Liver (tissue), 2 donors: Measurements from ENCODE around the gene SARM1.

Experiments
- JUND ChIP-seq, 2 donors: IDR thresholded peaks; 2 replicates each; pipeline ENCODE4 v1.6.1; 2016; ENCODE audit warnings: antibody characterized with exemption in 2 of 2
- REST ChIP-seq: IDR thresholded peaks from 2 replicates; pipeline ENCODE4 v1.6.1; 2016; ENCODE audit warnings: antibody characterized with exemption, mild to moderate bottlenecking
- donor health status: healthy.

DNA sequence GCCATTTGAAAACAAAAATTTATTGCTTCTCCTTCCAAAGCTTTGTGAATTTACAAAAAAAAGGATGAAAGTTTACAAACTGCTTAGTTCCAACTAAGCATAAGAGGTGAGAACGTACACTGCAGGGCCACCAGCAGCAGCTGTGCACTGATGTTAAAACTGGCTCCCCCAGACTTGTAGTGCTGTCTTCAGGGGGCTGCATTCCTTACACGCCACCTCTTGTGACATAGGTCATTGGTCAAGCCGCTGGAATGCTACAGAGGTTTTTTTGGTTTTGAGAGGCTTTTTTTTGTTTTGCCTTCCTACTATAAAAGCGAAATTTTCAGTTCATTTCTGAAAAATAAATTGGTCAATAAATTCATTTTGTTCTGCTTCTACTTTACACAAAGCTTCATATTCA, 43.2 kb upstream of the SARM1 start:
- no peak for TF ChIP-seq REST
- no peak for TF ChIP-seq JUND (IDR thresholded peaks at IDR 0.05)
